Measurements from ENCODE around the gene VIPR2.

Gene VIPR2

DNA sequence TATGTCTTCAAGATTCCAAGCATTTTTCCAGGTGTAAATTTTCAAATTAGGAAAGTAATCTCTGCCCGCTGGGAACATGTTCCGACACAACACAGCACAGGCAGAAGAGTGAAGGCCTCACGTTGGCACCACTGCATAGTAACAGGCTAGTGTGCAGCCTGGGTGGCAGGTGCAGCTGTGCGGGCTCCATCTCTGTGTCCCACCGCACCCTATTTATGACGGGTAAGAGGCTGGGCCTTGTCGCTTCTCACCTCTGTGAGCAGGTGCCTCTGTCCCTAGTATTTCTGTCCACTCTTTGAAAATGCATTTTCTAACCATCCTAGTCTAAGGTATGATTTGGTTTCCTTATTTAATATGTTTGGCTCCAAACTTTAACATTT, 24.1 kb downstream of the VIPR2 start:
- no peaks in the 10 kb centered on the region for H3K79me2 ChIP-seq (ENCODE audit: control insufficient read depth, insufficient read depth, low read length, poor library complexity)
- H2BK12ac ChIP-seq (ENCODE audit: low read length): no peak overlapping the region
- no peak overlapping the region for H3K27ac ChIP-seq (ENCODE audit: low read depth, low read length)
- no peak overlapping the region for H4K8ac ChIP-seq (ENCODE audit: low read depth, low read length)
- H2AK5ac ChIP-seq (ENCODE audit: low read length): no peak overlapping the region
- no peak overlapping the region for H3K4me2 ChIP-seq (ENCODE audit: low read length)
- no peak overlapping the region for H3K14ac ChIP-seq (ENCODE audit: low read length)
- H3K79me1 ChIP-seq (ENCODE audit: low read length): peaks cover 2% of the 10 kb centered on the region
- DNase-seq: no peak
- WGBS (ENCODE audit: extremely low coverage, insufficient coverage, insufficient read length): no CpG with 5 or more reads among the region's 7 CpGs
- no peak overlapping the region for H3K23ac ChIP-seq (ENCODE audit: low read length)
- no peak overlapping the region for H3K9ac ChIP-seq (ENCODE audit: low read length)
- H4K91ac ChIP-seq (ENCODE audit: low read depth, low read length): no peak overlapping the region
- peaks cover 16 to 17% of the 10 kb centered on the region in 2 experiments for H3K4me1 ChIP-seq (ENCODE audit: control insufficient read depth in 1 of 2, insufficient read depth in 2 of 2, low read length in 2 of 2)
- H3K4me3 ChIP-seq (ENCODE audit: low read depth, low read length): no peak overlapping the region
- H3K36me3 ChIP-seq (ENCODE audit: control insufficient read depth in 1 of 2, insufficient read depth in 2 of 2, low read length in 2 of 2): no peaks in the 10 kb centered on the region
- no peak overlapping the region for H3K4ac ChIP-seq (ENCODE audit: low read depth, low read length)
- no peak overlapping the region for H2BK120ac ChIP-seq (ENCODE audit: insufficient read depth, low read length, poor library complexity)
- H2AFZ ChIP-seq (ENCODE audit: insufficient read depth, low read length, poor library complexity): no peak overlapping the region
- no peak overlapping the region for H2BK5ac ChIP-seq (ENCODE audit: low read depth, low read length, poor library complexity)
- H3K18ac ChIP-seq (ENCODE audit: low read length): no peak overlapping the region
- H3K9me3 ChIP-seq (ENCODE audit: insufficient read depth, low read depth, low read length): no peaks in the 10 kb centered on the region
- H4K12ac ChIP-seq (ENCODE audit: low read depth, low read length): no peak overlapping the region
- H3K27me3 ChIP-seq (ENCODE audit: insufficient read depth, low read length): no peaks in the 10 kb centered on the region

DNA sequence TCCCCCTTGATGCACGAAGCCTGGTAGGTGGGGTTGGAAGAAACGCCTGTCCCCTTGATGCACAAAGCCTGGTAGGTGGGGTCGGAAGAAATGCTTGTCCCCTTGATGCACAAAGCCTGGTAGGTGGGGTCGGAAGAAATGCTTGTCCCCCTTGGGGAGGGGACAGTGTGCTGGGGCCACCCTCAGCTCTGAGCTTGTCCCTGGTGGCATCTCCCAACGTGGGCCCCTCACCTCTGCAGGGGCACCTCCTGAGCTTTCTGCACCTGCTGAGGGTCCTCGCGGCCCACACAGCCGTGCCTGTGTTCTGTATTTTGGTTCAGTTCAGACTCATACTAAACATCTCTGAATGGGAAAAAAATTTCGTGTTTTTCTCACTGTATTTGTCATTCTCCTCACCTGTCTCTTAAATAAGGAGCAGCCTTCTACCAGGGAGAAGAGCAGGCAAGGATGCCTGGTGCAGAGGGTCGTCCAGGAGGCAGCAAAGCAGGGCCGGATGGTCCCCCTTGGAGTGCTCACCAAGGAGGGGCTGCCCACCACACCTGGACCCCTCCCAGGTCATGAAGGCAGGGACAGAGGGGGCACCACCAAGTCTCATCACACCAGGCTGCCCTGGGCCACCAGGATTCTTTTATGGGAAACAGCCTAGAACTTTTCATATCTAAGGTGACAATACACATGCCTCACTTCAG, 24.7 kb downstream of the VIPR2 start:
- Histone ChIP-seq H2BK5ac (ENCODE audit: low read depth, low read length, poor library complexity) (no peak overlapping the region), H3K27me3 (ENCODE audit: insufficient read depth, low read length) (no peaks in the 10 kb centered on the region), H4K91ac (ENCODE audit: low read depth, low read length) (no peak overlapping the region), H3K23ac (ENCODE audit: low read length) (no peak overlapping the region), H2AFZ (ENCODE audit: insufficient read depth, low read length, poor library complexity) (no peak overlapping the region), H2BK12ac (ENCODE audit: low read length) (no peak overlapping the region), H3K4me2 (ENCODE audit: low read length) (no peak overlapping the region), H3K27ac (ENCODE audit: low read depth, low read length) (no peak overlapping the region), H3K14ac (ENCODE audit: low read length) (no peak overlapping the region), H2BK120ac (ENCODE audit: insufficient read depth, low read length, poor library complexity) (no peak overlapping the region), H3K79me1 (ENCODE audit: low read length) (no peaks in the 10 kb centered on the region), H3K4me3 (ENCODE audit: low read depth, low read length) (no peak overlapping the region), H3K36me3 (ENCODE audit: control insufficient read depth in 1 of 2, insufficient read depth in 2 of 2, low read length in 2 of 2) (no peaks in the 10 kb centered on the region), H3K9me3 (ENCODE audit: insufficient read depth, low read depth, low read length) (no peaks in the 10 kb centered on the region), H3K79me2 (ENCODE audit: control insufficient read depth, insufficient read depth, low read length, poor library complexity) (no peaks in the 10 kb centered on the region), H3K18ac (ENCODE audit: low read length) (no peak overlapping the region), H4K12ac (ENCODE audit: low read depth, low read length) (no peak overlapping the region), H4K8ac (ENCODE audit: low read depth, low read length) (no peak overlapping the region), H3K4ac (ENCODE audit: low read depth, low read length) (no peak overlapping the region), H3K9ac (ENCODE audit: low read length) (no peak overlapping the region), H3K4me1 (ENCODE audit: control insufficient read depth in 1 of 2, insufficient read depth in 2 of 2, low read length in 2 of 2) (peaks cover 13 to 14% of the 10 kb centered on the region in 2 experiments), H2AK5ac (ENCODE audit: low read length) (no peak overlapping the region)
- DNase-seq: no peak
- WGBS (ENCODE audit: extremely low coverage, insufficient coverage, insufficient read length): no CpG with 5 or more reads among the region's 11 CpGs

GRCh38 chr7:159119026-159119741, 25.5 kb downstream of the VIPR2 start:
- H3K23ac ChIP-seq (ENCODE audit: low read length): no peak overlapping the region
- H3K18ac ChIP-seq (ENCODE audit: low read length): no peak overlapping the region
- H3K4me2 ChIP-seq (ENCODE audit: low read length): no peak overlapping the region
- no peaks in the 10 kb centered on the region for H3K79me2 ChIP-seq (ENCODE audit: control insufficient read depth, insufficient read depth, low read length, poor library complexity)
- no peak overlapping the region for H3K4ac ChIP-seq (ENCODE audit: low read depth, low read length)
- no peak for DNase-seq
- no peak overlapping the region for H3K14ac ChIP-seq (ENCODE audit: low read length)
- no peak overlapping the region for H3K27ac ChIP-seq (ENCODE audit: low read depth, low read length)
- H3K27me3 ChIP-seq (ENCODE audit: insufficient read depth, low read length): no peaks in the 10 kb centered on the region
- H2AK5ac ChIP-seq (ENCODE audit: low read length): no peak overlapping the region
- H3K79me1 ChIP-seq (ENCODE audit: low read length): peaks cover under 1% of the 10 kb centered on the region
- H4K12ac ChIP-seq (ENCODE audit: low read depth, low read length): no peak overlapping the region
- no peak overlapping the region for H3K4me3 ChIP-seq (ENCODE audit: low read depth, low read length)
- H2BK5ac ChIP-seq (ENCODE audit: low read depth, low read length, poor library complexity): no peak overlapping the region
- H2BK120ac ChIP-seq (ENCODE audit: insufficient read depth, low read length, poor library complexity): no peak overlapping the region
- no peak overlapping the region for H2BK12ac ChIP-seq (ENCODE audit: low read length)
- peaks cover 13 to 15% of the 10 kb centered on the region in 2 experiments for H3K4me1 ChIP-seq (ENCODE audit: control insufficient read depth in 1 of 2, insufficient read depth in 2 of 2, low read length in 2 of 2)
- no peak overlapping the region for H2AFZ ChIP-seq (ENCODE audit: insufficient read depth, low read length, poor library complexity)
- no peaks in the 10 kb centered on the region for H3K9me3 ChIP-seq (ENCODE audit: insufficient read depth, low read depth, low read length)
- H3K36me3 ChIP-seq (ENCODE audit: control insufficient read depth in 1 of 2, insufficient read depth in 2 of 2, low read length in 2 of 2): no peaks in the 10 kb centered on the region
- no peak overlapping the region for H3K9ac ChIP-seq (ENCODE audit: low read length)
- WGBS (ENCODE audit: extremely low coverage, insufficient coverage, insufficient read length): no CpG with 5 or more reads among the region's 19 CpGs
- no peak overlapping the region for H4K8ac ChIP-seq (ENCODE audit: low read depth, low read length)
- H4K91ac ChIP-seq (ENCODE audit: low read depth, low read length): no peak overlapping the region

- H3K36me3 ChIP-seq (ENCODE audit: control insufficient read depth in 1 of 2, insufficient read depth in 2 of 2, low read length in 2 of 2): no peaks in the 10 kb centered on the region
- H3K27ac ChIP-seq (ENCODE audit: low read depth, low read length): no peak overlapping the region
- H4K12ac ChIP-seq (ENCODE audit: low read depth, low read length): no peak overlapping the region
- no peak overlapping the region for H2AK5ac ChIP-seq (ENCODE audit: low read length)
- H2AFZ ChIP-seq (ENCODE audit: insufficient read depth, low read length, poor library complexity): no peak overlapping the region
- H3K4me2 ChIP-seq (ENCODE audit: low read length): no peak overlapping the region
- H3K27me3 ChIP-seq (ENCODE audit: insufficient read depth, low read length): no peaks in the 10 kb centered on the region
- H3K18ac ChIP-seq (ENCODE audit: low read length): no peak overlapping the region
- no peak overlapping the region for H2BK5ac ChIP-seq (ENCODE audit: low read depth, low read length, poor library complexity)
- H4K8ac ChIP-seq (ENCODE audit: low read depth, low read length): no peak overlapping the region
- H3K4me3 ChIP-seq (ENCODE audit: low read depth, low read length): no peak overlapping the region
- DNase-seq: no peak
- no peak overlapping the region for H3K9ac ChIP-seq (ENCODE audit: low read length)
- no peak overlapping the region for H3K14ac ChIP-seq (ENCODE audit: low read length)
- H3K4me1 ChIP-seq (ENCODE audit: control insufficient read depth in 1 of 2, insufficient read depth in 2 of 2, low read length in 2 of 2): peaks cover 16 to 19% of the 10 kb centered on the region in 2 experiments
- H3K79me1 ChIP-seq (ENCODE audit: low read length): peaks cover 3% of the 10 kb centered on the region
- H3K79me2 ChIP-seq (ENCODE audit: control insufficient read depth, insufficient read depth, low read length, poor library complexity): no peaks in the 10 kb centered on the region
- H3K4ac ChIP-seq (ENCODE audit: low read depth, low read length): no peak overlapping the region
- no CpG with 5 or more reads among the region's 10 CpGs for WGBS (ENCODE audit: extremely low coverage, insufficient coverage, insufficient read length)
- H3K23ac ChIP-seq (ENCODE audit: low read length): no peak overlapping the region
- H2BK12ac ChIP-seq (ENCODE audit: low read length): no peak overlapping the region
- H3K9me3 ChIP-seq (ENCODE audit: insufficient read depth, low read depth, low read length): no peaks in the 10 kb centered on the region
- H4K91ac ChIP-seq (ENCODE audit: low read depth, low read length): no peak overlapping the region
- H2BK120ac ChIP-seq (ENCODE audit: insufficient read depth, low read length, poor library complexity): no peak overlapping the region
Observed at GRCh38 chr7:159118623-159119022, 26.0 kb downstream of the VIPR2 start.

Data from trophoblast cell (in vitro differentiated cells and primary cell).